PFSK-1 (cell line): ENCODE data around the gene TJP2.

ENCODE experiments used
- FOXP2 ChIP-seq: optimal IDR thresholded peaks from 2 replicates; pipeline ENCODE3; 2011; ENCODE audit warnings: borderline replicate concordance, control low read depth, inconsistent platforms; ENCODE audit not compliant: insufficient read depth; ENCODE audit errors: extremely low read length, extremely low read depth
- POLR2AphosphoS5 ChIP-seq: IDR thresholded peaks from 2 replicates; pipeline ENCODE4 v1.6.1; 2012; ENCODE audit warnings: low read depth, mild to moderate bottlenecking, control low read depth, low read length, moderate library complexity
- REST ChIP-seq, 2 experiments: IDR thresholded peaks; 2 replicates each; pipeline versions ENCODE4 v1.6.1 to v1.8.0; 2011 to 2012; ENCODE audit warnings: low read depth in 2 of 2, low read length in 2 of 2, control low read depth in 1 of 2, inconsistent platforms in 1 of 2, mild to moderate bottlenecking in 1 of 2, moderate library complexity in 1 of 2; ENCODE audit not compliant: insufficient read depth in 1 of 2
- SIN3A ChIP-seq: IDR thresholded peaks from 2 replicates; pipeline ENCODE4 v1.6.1; 2012; ENCODE audit warnings: mild to moderate bottlenecking, low read length, moderate library complexity, borderline replicate concordance; ENCODE audit not compliant: insufficient read depth
- TAF1 ChIP-seq: IDR thresholded peaks from 2 replicates; pipeline ENCODE4 v1.6.1; 2012; ENCODE audit warnings: low read length, control low read depth, borderline replicate concordance; ENCODE audit not compliant: insufficient read depth

Gene TJP2

GRCh38 chr9:69250681-69251080 is 76.6 kb downstream of the TJP2 start:
- no peak for TF ChIP-seq POLR2AphosphoS5
- no peak for TF ChIP-seq SIN3A
- no peak for TF ChIP-seq TAF1
- TF ChIP-seq FOXP2: no peak
- TF ChIP-seq REST (IDR thresholded peaks at IDR 0.05; ENCODE audit: insufficient read depth in 1 of 2, low read depth in 2 of 2, low read length in 2 of 2): no peak

GRCh38 chr9:69252436-69252835 is 78.4 kb downstream of the TJP2 start:
- TF ChIP-seq POLR2AphosphoS5: no peak
- no peak for TF ChIP-seq REST (IDR thresholded peaks at IDR 0.05; ENCODE audit: insufficient read depth in 1 of 2, low read depth in 2 of 2, low read length in 2 of 2)
- TF ChIP-seq TAF1: no peak
- no peak for TF ChIP-seq FOXP2
- no peak for TF ChIP-seq SIN3A

GRCh38 chr9:69253057-69253456 is 79.0 kb downstream of the TJP2 start:
- no peak for TF ChIP-seq REST (IDR thresholded peaks at IDR 0.05; ENCODE audit: insufficient read depth in 1 of 2, low read depth in 2 of 2, low read length in 2 of 2)
- TF ChIP-seq SIN3A: no peak
- no peak for TF ChIP-seq FOXP2
- no peak for TF ChIP-seq POLR2AphosphoS5
- TF ChIP-seq TAF1: no peak

GRCh38 chr9:69254223-69254622 is 80.1 kb downstream of the TJP2 start:
- no peak for TF ChIP-seq FOXP2
- TF ChIP-seq REST (IDR thresholded peaks at IDR 0.05; ENCODE audit: insufficient read depth in 1 of 2, low read depth in 2 of 2, low read length in 2 of 2): no peak
- no peak for TF ChIP-seq SIN3A
- TF ChIP-seq POLR2AphosphoS5: no peak
- TF ChIP-seq TAF1: no peak

GRCh38 chr9:69255591-69255990 is 81.5 kb downstream of the TJP2 start:
- TF ChIP-seq FOXP2 (no peak), TAF1 (no peak), POLR2AphosphoS5 (no peak), SIN3A (no peak), REST (IDR thresholded peaks at IDR 0.05; ENCODE audit: insufficient read depth in 1 of 2, low read depth in 2 of 2, low read length in 2 of 2) (no peak)
